Hepatocyte (in vitro differentiated cells): ENCODE measurements around the gene GNPTG.

Source experiments
- CTCF ChIP-seq: fragments of 200-600 bp; sonication (generic); IDR thresholded peaks from 2 replicates; pipeline ENCODE4 v1.5.1; 2016; ENCODE audit warnings: antibody characterized with exemption, mild to moderate bottlenecking; ENCODE audit not compliant: poor library complexity
- EZH2phosphoT487 ChIP-seq: fragments of 200-600 bp; sonication (generic); IDR thresholded peaks from one replicate; pipeline ENCODE4 v1.6.1; 2018; ENCODE audit warnings: antibody characterized with exemption, mild to moderate bottlenecking, low read depth, moderate library complexity; ENCODE audit not compliant: unreplicated experiment, severe bottlenecking

GRCh38 chr16:1335996-1336395 is 15.7 kb upstream of the GNPTG start:
- TF ChIP-seq CTCF (no peak), EZH2phosphoT487 (no peak)
